A673 (cell line): ENCODE results near the gene IDS.

Source experiments
- CTCF ChIP-seq: fragments of 300-800, 200-600 bp; sonication (generic); conservative IDR thresholded peaks from 2 replicates; pipeline ENCODE4 v1.5.1; 2017; ENCODE audit warnings: low read depth, mild to moderate bottlenecking, antibody characterized with exemption, low read length, moderate library complexity, mixed read lengths
- EZH2 ChIP-seq: fragments of 200-600 bp; sonication (generic); IDR thresholded peaks from 2 replicates; pipeline ENCODE4 v1.6.1; 2017; ENCODE audit warnings: borderline replicate concordance, low read depth, mild to moderate bottlenecking, mixed read lengths, antibody characterized with exemption, low read length; ENCODE audit not compliant: poor library complexity, severe bottlenecking

- TF ChIP-seq CTCF = no peak
- TF ChIP-seq EZH2 = no peak
Observed at GRCh38 chrX:149508467-149508866, 3.4 kb upstream of the IDS start.
